HG03064 (cell line): ENCODE measurements around the gene OAF.

ENCODE experiments used
- ATAC-seq: cut with Tn5 transposase; IDR thresholded peaks from one replicate; pipeline ENCODE4 v1.9.1; 2021; ENCODE audit warnings: low read depth; ENCODE audit not compliant: unreplicated experiment

The OAF gene

GRCh38 chr11:120182790-120183491 is 27.9 kb upstream of the OAF start:
- no peak for ATAC-seq

GRCh38 chr11:120183701-120184141 is 27.1 kb upstream of the OAF start:
- ATAC-seq, result no peak

- no peak for ATAC-seq
Measured at GRCh38 chr11:120184371-120184945, 26.4 kb upstream of the OAF start.

- ATAC-seq, result no peak
Measured at GRCh38 chr11:120184946-120185705, 25.7 kb upstream of the OAF start.

GRCh38 chr11:120185706-120186455 is 25.0 kb upstream of the OAF start:
- ATAC-seq, result no peak

GRCh38 chr11:120186456-120186773 is 24.4 kb upstream of the OAF start:
- no peak for ATAC-seq

- peak; percentile 53 for ATAC-seq
Measured at GRCh38 chr11:120186774-120187591, 23.8 kb upstream of the OAF start.

- ATAC-seq, result no peak
Measured at GRCh38 chr11:120188371-120188770, 22.5 kb upstream of the OAF start.

- no peak for ATAC-seq
Measured at GRCh38 chr11:120188811-120189455, 21.9 kb upstream of the OAF start.

- no peak for ATAC-seq
Measured at GRCh38 chr11:120191058-120191457, 19.8 kb upstream of the OAF start.

- no peak for ATAC-seq
Measured at GRCh38 chr11:120192831-120193625, 17.8 kb upstream of the OAF start.

GRCh38 chr11:120194166-120194565 is 16.7 kb upstream of the OAF start:
- no peak for ATAC-seq

GRCh38 chr11:120195601-120196320 is 15.1 kb upstream of the OAF start:
- ATAC-seq, result no peak

GRCh38 chr11:120196826-120197225 is 14.0 kb upstream of the OAF start:
- no peak for ATAC-seq

- no peak for ATAC-seq
Measured at GRCh38 chr11:120197251-120197891, 13.5 kb upstream of the OAF start.

- no peak for ATAC-seq
Measured at GRCh38 chr11:120197977-120198376, 12.9 kb upstream of the OAF start.

GRCh38 chr11:120198403-120198786 is 12.4 kb upstream of the OAF start:
- ATAC-seq, result no peak
